GM19035 (cell line): ENCODE results near the gene KSR2.

Experiments used
- ATAC-seq: cut with Tn5 transposase; IDR thresholded peaks from one replicate; pipeline ENCODE4 v1.9.1; 2021; ENCODE audit not compliant: unreplicated experiment

The KSR2 gene

GRCh38 chr12:117421987-117422386 is 546.8 kb downstream of the KSR2 start:
- no peak for ATAC-seq

- no peak for ATAC-seq
Observed at GRCh38 chr12:117421068-117421752, 547.6 kb downstream of the KSR2 start.

DNA sequence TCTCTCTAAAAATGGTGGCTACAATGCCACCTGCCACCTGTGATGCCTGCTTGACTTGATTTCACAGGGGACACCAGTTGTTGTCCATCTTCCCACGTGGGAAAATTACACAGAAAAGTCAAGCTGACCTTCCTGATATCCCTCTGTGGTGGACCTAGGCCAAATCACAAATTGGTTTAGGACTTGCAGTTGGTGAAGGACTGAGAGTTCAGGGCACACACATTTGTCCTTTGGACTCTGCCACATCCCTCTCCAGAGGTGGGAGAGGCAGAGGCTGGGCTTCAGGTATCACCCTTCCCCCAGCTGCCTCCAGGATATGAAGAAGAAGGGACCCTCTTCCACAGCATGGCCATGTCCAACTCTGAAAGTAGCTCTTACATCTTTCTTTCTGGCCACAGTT is 551.8 kb downstream of the KSR2 start:
- ATAC-seq, result no peak

GRCh38 chr12:117412465-117413188 is 556.2 kb downstream of the KSR2 start:
- no peak for ATAC-seq

DNA sequence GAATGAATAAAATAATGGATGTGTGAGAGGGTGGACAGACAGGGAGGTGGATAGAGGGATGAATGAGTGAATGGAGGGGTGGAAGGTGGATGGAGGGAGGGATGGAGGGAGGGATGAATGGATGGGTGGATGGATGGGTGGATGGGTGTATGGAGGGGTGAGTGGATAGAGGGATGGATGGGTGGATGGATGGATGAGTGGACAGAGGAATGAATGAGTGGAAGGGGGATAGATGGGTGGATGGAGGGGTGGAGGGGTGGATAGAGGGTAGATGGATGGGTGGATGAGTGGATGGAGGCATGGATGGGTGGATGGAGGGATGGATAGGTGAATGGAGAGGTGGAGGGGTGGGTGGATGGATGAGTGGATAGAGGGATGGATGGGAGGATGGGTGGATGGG is 559.5 kb downstream of the KSR2 start:
- ATAC-seq, result no peak

DNA sequence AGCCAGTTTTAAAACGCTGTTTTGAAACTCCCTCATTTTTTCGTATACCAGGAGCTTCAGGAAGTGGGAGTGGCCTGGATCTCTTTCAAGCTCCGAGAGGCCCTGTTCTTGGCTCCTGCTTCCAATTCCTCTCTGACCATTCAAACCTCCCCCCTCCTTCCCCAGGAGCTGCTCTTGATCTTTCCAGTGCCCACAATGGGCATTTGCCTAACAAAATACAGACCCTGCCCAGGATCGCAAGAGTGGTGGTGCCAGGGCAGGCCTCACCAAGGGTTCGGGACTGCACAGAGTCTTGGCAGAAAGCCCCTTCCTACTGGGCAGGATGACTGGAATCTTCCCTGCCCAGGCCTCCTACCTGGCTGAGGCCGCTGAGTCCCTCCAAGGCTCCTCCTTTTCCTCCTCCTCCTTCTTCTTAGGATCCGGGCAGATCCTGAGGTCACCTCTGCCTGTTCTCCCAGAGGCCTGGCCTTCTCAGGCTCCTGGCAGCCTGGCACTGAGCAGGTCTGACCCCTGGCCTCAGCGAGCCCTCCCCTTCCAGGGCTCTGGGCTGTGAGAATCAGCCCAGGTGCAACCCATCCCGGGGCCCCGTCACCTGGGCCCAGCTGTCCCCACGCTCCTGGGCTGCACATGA is 560.5 kb downstream of the KSR2 start:
- no peak for ATAC-seq

DNA sequence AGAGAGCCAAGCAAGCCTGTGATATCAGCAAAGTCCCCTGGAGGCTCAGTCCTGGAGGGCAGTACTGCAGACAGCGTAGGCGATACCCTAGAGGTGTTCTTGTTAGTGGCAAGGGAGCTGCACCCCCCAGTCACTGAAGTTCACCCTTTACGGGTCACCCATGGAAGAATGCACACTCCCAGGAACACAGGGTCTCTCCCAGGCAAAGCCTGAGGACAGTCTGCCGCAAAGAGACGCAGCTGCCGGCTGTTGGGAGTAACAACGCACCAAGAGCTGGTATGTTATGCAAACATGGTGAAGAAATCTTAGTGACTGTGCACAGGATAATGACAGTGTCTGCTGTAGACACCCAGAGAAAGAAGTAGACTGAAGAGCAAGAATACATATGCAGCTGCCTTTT is 563.9 kb downstream of the KSR2 start:
- ATAC-seq, result no peak

DNA sequence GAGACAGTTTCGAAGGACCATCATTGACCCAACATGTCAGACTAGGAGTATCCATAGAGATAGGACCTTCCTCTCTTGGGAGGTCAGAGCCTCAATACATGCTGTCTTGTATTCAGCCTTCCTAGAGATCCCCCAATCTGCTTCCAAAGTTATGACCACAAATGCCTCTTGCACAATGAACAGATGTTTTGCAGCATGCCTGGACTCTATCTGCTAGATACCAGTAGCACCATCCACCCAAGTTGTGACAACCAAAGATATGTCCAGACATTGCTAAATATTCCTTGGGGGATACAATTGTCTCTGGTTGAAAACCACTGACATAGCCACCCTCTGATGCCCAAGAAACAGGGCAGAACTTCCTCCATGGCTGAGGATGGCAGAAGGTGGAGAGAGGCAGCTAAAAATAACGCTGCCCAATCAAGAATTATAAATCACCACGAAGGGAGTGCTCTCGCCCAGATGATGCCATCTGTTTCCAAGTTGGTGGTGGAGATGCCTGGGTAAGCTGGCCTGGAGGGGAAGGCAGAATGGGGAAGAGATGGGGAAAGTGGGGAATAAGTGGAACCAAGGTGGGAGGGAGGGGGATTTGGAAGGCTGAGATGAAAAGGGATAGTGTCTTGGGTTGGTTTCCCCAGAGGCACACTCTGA is 564.5 kb downstream of the KSR2 start:
- no peak for ATAC-seq

- ATAC-seq, result no peak
Observed at GRCh38 chr12:117403586-117404139, 565.1 kb downstream of the KSR2 start.
